ENCODE measurements around the gene MED17. TPM values are rescaled to one million over a fixed set of nuclear protein-coding genes. Genes with fewer than 3 reads are reported as not detected.

MED17 gene
- total RNA-seq, 4 donors from 2014 or later = 18.9 to 27.8 (median 22.3) TPM

DNA sequence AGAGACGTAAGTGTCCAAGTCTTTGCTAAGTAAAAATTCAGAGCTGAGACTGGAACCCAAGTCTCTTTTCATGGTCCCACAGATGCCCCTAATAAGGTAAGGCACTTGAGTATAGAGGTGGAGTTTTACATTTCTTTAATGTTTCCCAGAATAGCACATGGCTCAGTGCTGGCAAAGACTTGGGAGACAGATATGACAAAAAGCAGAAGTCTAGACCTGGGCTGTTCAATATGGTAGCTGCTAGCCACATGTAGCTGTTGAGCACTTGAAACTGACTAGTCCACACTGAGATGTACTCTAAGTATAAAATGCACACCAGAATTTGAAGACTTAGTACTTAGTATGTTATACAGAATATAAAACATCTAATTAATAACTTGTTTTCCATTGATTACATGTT is 48.7 kb downstream of the MED17 start:
- Histone ChIP-seq H3K36me3 (no peaks in the 10 kb centered on the region), H3K4me1 (no peaks in the 10 kb centered on the region), H3K27me3 (no peaks in the 10 kb centered on the region), H3K27ac (replicated peaks in 1 of 4) (no peak overlapping the region), H3K9me3 (no peaks in the 10 kb centered on the region), H3K4me3 (no peak overlapping the region)
- DNase-seq (ENCODE audit: extremely low spot score) = peak; percentile 83
- WGBS = 95% methylated on average over 1 of the region's 1 CpG
- intact Hi-C loops (cut with DNase I) = no loop called here
- TF ChIP-seq EP300 (IDR thresholded peaks at IDR 0.05) = no peak
- TF ChIP-seq POLR2A (IDR thresholded peaks at IDR 0.05; ENCODE audit: low read depth) = no peak
- no peak for TF ChIP-seq POLR2AphosphoS5 (IDR thresholded peaks at IDR 0.05)
- TF ChIP-seq, protein P1, sequence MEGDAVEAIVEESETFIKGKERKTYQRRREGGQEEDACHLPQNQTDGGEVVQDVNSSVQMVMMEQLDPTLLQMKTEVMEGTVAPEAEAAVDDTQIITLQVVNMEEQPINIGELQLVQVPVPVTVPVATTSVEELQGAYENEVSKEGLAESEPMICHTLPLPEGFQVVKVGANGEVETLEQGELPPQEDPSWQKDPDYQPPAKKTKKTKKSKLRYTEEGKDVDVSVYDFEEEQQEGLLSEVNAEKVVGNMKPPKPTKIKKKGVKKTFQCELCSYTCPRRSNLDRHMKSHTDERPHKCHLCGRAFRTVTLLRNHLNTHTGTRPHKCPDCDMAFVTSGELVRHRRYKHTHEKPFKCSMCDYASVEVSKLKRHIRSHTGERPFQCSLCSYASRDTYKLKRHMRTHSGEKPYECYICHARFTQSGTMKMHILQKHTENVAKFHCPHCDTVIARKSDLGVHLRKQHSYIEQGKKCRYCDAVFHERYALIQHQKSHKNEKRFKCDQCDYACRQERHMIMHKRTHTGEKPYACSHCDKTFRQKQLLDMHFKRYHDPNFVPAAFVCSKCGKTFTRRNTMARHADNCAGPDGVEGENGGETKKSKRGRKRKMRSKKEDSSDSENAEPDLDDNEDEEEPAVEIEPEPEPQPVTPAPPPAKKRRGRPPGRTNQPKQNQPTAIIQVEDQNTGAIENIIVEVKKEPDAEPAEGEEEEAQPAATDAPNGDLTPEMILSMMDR (IDR thresholded peaks at IDR 0.05) = no peak

DNA sequence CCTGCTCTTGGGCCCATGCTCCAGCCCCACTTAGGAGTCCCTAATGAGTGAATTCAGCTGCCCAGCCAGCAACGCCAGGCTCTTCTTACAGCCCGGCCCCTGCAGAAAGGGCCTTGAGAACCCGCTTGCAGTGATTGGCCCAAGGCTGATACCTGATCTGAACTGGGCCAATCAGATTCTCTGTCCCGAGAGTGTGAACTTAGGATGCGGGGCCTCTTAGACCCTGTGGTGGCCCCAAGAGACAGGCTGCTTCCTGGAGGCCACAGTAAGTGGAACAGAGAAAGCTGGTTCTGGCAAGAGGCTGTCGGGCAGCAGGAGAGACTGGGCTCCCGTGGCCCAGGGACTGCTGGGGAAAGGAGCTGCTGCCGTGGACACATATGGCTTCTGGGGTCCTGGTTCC is 54.9 kb downstream of the MED17 start:
- 98% methylated on average over 7 of the region's 8 CpGs for WGBS
- TF ChIP-seq POLR2AphosphoS5 (IDR thresholded peaks at IDR 0.05) = no peak
- TF ChIP-seq, protein P1 (IDR thresholded peaks at IDR 0.05) = no peak
- TF ChIP-seq POLR2A (IDR thresholded peaks at IDR 0.05; ENCODE audit: low read depth) = no peak
- TF ChIP-seq EP300 (IDR thresholded peaks at IDR 0.05) = no peak
- intact Hi-C loops (cut with DNase I) = no loop called here

DNA sequence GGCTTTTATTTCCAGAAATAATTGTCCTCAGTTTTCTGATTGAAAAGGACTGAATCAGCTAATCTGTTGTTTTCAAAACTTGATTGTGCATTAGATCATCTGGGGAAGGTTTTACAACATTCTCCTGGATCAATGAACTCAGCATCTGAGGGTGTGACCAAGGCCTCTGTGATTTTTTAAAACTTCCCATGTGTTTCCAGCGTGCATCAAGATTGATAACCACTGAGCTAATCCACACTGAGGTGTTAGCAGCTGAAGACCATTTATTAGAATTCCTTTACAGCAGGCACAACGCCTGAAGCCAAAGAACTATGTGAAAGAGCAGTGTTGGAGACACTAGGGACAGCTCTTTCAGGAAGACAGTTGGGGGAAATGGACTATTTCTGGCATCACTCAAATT is 56.1 kb downstream of the MED17 start:
- H3K36me3 ChIP-seq = no peaks in the 10 kb centered on the region
- no peak overlapping the region for H3K27ac ChIP-seq (replicated peaks in 1 of 4)
- no peaks in the 10 kb centered on the region for H3K9me3 ChIP-seq
- intact Hi-C loops (cut with DNase I) = no loop called here
- 44% methylated on average over 2 of the region's 2 CpGs for WGBS
- no peaks in the 10 kb centered on the region for H3K27me3 ChIP-seq
- H3K4me3 ChIP-seq = no peak overlapping the region
- no peak for DNase-seq (ENCODE audit: extremely low spot score)
- no peaks in the 10 kb centered on the region for H3K4me1 ChIP-seq
- TF ChIP-seq, protein P1 (IDR thresholded peaks at IDR 0.05) = no peak
- TF ChIP-seq EP300 (IDR thresholded peaks at IDR 0.05) (no peak), POLR2A (IDR thresholded peaks at IDR 0.05; ENCODE audit: low read depth) (no peak), POLR2AphosphoS5 (IDR thresholded peaks at IDR 0.05) (no peak)

More for the DNA sequence above, 54.9 kb downstream of the MED17 start:
- no peaks in the 10 kb centered on the region for H3K9me3 ChIP-seq
- DNase-seq (ENCODE audit: extremely low spot score) = no peak
- no peak overlapping the region for H3K4me3 ChIP-seq
- H3K27ac ChIP-seq (replicated peaks in 1 of 4) = no peak overlapping the region
- H3K4me1 ChIP-seq = no peaks in the 10 kb centered on the region
- H3K27me3 ChIP-seq = no peaks in the 10 kb centered on the region
- no peaks in the 10 kb centered on the region for H3K36me3 ChIP-seq

DNA sequence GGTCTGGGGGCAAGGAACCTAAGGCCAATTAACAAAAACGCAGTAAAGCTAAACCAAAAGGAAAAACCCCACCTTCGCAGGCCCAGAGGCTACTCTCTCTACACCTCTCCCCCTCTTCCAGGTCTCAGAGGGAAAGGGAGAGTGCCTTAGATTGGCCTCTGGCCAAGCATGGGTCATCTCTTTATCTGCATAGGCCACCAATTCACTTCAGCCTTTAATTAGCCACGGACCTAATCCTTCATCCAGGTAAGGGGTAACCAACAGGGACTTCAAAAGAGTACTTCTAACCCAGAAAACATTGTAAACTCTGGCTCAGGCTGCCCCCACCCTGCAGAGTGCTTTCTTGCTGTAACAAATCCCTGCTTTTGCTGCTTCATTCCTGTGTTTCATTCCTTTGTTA is 56.9 kb downstream of the MED17 start:
- Histone ChIP-seq H3K4me3 (no peak overlapping the region), H3K9me3 (no peaks in the 10 kb centered on the region), H3K27me3 (no peaks in the 10 kb centered on the region), H3K4me1 (no peaks in the 10 kb centered on the region), H3K36me3 (no peaks in the 10 kb centered on the region), H3K27ac (replicated peaks in 1 of 4) (no peak overlapping the region)
- intact Hi-C loops (cut with DNase I) = no loop called here
- TF ChIP-seq EP300 (IDR thresholded peaks at IDR 0.05) (no peak), POLR2AphosphoS5 (IDR thresholded peaks at IDR 0.05) (no peak), POLR2A (IDR thresholded peaks at IDR 0.05; ENCODE audit: low read depth) (no peak)
- TF ChIP-seq, protein P1 (IDR thresholded peaks at IDR 0.05) = no peak
- 83% methylated on average over 3 of the region's 3 CpGs for WGBS
- no peak for DNase-seq (ENCODE audit: extremely low spot score)

DNA sequence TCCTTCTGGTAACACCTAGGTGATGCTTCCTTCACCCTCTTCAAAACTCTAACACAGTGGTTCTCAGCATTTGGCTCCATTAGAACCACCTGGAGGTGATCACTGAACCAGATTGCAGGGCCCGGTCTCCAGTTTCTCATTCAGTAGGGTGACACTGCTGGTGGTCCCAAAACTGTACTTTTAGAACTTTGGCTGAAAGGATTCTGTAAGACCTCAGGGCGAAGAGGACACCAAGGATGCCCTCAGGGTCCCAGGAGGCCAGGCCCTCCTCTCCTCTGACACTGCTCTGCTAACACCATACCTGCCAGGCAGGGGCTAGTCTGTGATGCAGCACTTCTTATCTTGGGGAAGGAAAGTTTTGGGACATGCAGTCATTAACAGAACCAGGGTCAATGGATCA is 57.4 kb downstream of the MED17 start:
- H3K4me3 ChIP-seq = no peak overlapping the region
- intact Hi-C loops (cut with DNase I) = no loop called here
- no peak overlapping the region for H3K27ac ChIP-seq (replicated peaks in 1 of 4)
- DNase-seq (ENCODE audit: extremely low spot score) = no peak
- 85% methylated on average over 2 of the region's 2 CpGs for WGBS
- H3K27me3 ChIP-seq = no peaks in the 10 kb centered on the region
- H3K36me3 ChIP-seq = no peaks in the 10 kb centered on the region
- TF ChIP-seq POLR2AphosphoS5 (IDR thresholded peaks at IDR 0.05) (no peak), EP300 (IDR thresholded peaks at IDR 0.05) (no peak), POLR2A (IDR thresholded peaks at IDR 0.05; ENCODE audit: low read depth) (no peak)
- TF ChIP-seq, protein P1 (IDR thresholded peaks at IDR 0.05) = no peak
- no peaks in the 10 kb centered on the region for H3K4me1 ChIP-seq
- H3K9me3 ChIP-seq = no peaks in the 10 kb centered on the region
